Measurements from ENCODE around the gene SNX9.

GRCh38 chr6:157880534-157880933, 57.5 kb downstream of the SNX9 start:
- TF ChIP-seq CTCF (IDR thresholded peaks at IDR 0.05) (no peak), EZH2 (IDR thresholded peaks at IDR 0.05; ENCODE audit: borderline replicate concordance, insufficient read depth, low read depth, low read length, poor library complexity, severe bottlenecking) (no peak)

Data from B cell (primary cell).